ENCODE results near the gene SYNDIG1.

Gene SYNDIG1

DNA sequence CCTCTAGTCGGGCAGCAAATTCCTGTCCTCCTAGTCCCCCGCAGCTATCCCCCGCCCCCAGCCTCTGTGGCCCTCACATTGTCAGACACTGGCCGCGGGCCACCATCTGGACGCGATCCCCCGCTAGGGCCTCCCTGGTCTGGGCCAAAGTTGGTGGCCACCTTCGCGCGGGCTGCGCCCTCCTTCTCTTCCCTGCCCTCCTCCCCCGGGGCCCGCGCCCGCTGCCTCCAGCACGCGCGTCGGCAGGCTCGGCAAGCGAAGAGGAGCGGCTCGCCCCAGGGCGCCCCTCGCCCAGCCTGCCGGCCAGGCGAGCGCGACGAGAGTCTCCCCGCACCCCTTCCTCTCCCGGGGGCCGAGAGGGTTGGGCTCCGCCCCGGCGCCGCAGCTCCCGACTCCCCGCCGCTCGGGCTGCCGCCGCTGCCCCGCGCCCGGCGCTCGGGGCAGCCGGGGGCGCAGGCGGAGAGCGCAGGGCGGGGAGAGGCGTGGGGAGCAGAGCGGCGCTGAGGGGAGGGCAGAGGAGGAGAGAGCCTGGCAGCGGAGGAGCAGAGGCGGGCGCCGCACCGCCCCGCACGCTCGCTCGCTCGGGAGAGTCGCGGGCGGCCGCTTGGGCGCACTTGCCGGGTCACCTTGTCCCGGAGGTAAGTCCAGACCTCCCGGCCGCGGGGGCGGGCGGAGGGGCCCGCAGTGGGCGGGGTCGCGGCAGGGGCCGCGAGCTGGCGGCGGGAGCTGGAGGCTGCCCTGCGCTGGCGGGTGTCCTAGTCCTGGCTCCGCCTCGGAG lies at the start of gene SYNDIG1:
Gene SYNDIG1, plus strand, starts transcription at position 514 of the 778 bp plus-strand sequence. CDS start 73,469 bp downstream, outside the sequence.
- no peak for DNase-seq (ENCODE audit: low read depth in 2 of 2)

DNA sequence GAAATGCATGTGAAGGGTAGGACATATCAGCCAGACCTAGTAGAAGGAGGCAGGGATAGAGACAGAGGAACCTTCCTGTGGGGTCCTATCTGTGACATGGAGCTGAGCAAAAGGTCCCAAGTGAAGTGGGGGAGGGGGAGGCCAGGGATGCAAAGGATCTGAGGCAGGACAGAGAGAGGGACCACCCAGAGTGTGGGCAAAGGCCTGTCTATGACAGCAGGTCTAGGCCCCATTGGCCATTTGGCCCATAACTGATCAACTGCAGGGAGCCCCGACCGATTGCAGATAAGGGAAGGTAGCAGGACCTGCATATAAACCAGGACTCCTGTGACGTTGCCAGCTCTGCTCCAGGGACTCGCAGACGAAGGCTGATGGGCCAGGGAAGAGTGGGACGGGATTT lies 49.6 kb upstream of the SYNDIG1 start:
- no peak for DNase-seq (ENCODE audit: low read depth in 2 of 2)

DNA sequence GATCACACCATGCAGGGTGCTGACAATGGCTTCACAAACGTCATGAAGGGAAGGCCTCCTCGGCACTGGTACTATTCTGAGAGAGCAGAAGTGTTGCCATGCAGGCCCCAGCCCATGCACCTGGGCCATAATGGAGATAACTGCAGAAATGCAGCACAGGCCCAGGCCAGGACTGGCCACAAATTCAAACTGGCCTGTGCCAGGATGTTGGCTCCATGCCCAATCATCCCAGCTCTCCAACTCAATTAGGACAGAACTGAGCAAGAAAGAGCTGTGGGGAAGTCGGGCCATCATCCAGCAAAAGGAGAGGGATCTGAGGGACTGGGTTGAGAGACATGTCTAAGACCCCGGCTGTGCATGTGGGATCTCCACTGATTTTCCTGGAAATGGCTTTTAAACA lies 48.9 kb upstream of the SYNDIG1 start:
- no peak for DNase-seq (ENCODE audit: low read depth in 2 of 2)

DNA sequence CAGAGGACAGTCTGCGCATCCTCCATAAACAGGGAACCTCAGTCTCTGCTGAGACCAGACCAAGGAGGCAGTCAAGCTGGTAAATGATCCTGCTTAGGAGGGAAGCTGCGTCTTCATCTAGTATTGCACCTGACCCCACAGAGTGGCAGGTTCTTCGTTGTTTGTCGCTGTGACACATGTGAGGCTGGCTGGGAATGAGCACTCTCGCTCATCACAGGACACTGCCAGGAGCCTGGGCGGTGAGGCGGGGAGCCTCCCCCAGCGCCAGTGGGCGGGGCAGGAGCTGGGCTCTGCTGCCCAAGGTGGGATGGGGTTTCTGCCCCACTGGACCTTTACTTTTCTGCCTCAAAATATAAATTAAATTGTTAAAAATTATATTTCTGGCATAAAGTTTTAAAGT lies 48.4 kb upstream of the SYNDIG1 start:
- no peak for DNase-seq (ENCODE audit: low read depth in 2 of 2)

DNA sequence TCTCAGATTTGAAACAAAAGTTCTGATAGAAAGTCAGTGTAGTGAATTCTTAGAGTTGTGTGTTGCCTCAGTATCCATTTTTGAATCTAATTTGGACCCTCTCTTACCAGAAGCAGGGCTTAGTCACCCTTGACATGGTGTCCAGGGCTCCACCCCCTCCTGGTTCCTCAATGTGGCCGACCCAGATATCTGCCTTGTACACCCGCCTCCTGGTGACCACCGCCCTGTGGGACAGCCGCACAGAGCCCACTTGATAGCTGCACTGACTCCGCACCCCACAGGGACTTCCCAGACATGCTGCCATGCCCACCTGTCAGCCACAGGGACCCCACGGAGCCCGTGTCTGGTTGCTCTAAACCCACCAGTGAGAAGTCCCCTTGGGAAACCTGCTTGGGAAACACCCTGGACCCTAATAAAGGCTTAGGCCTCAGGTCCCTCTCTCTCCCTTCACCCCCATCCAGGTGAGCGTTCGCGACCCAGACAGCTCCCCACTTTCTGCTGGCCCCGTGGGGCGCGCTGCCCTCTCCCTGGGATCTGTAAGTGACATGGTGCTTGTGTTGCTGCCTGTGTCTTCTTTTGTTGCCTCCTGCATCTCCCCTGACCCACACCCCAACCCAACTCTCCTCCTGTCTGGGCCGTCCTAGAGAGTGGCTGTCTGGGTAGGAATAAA lies 47.2 kb upstream of the SYNDIG1 start:
- DNase-seq (ENCODE audit: low read depth in 2 of 2), result no peak

DNA sequence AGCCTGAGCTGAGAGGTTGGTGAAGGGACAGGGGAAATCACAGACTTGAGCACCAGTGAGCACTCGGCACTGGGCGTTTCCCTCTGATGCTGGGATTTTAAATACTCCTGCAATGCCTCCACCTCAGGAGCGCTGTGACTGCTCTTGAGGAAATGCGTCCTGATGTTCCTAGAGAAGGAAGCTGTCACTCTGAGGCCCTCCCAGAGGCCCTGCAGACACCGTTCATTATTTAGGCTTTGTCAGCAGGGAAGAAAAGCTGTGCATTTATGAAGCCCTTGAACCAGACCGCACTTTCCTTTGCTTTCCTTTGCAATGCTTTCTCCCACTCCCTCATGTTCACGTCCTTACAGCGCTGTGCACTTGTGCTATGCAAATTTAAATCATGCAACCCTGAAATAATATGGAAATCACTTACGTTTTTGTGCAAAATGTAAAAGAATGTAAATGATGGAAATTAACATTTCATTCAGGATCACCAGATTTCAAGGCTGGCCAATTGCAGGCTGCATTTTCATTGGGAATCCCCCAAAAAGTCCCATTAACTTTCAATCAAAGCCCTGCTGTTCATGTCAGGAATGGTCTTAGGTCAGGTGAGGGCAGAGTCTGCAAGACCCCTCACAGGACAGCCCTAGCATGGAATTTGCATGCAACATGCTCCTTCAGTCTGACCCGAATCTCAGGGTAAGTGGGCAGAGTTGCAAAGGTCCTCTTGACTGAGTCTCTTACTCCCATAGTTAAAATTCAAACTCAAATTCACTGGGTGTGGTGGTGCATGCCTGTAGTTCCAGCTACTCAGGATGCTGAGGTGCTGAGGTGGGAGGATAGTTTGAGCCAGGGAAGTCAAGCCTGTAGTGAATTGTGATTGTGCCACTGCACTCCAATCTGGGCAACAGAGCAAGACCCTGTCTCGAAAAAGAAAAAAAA lies 45.8 kb upstream of the SYNDIG1 start:
- no peak for DNase-seq (ENCODE audit: low read depth in 2 of 2)

DNA sequence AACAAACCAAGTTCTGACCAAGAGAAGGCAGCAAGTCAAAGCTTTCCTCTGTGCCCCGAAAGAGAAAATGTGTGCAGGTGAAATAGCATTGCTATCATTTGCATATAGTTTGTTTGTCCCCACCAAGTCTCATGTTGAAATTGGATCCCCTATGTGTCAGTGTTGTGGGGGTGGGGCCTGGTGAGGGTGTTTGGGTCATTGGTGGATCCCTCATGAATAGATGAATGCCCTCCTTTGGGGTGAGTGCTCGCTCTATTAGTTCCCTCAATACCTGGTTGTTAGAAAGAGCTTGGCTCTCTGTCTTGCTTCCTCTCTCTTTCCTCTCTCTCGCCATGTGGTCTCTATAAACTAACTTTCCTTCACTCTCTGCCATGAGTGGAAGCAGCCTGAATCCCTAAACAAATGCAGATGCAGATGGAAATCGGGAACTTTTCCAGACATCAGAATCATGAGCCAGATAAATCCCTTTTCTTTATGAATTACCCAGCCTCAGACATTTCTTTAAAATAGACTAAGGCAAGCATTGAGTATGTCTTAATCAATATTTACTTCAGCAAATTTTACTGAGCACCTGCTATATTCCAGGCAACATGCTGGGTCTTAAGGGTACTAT lies 43.8 kb upstream of the SYNDIG1 start:
- DNase-seq (ENCODE audit: low read depth in 2 of 2), result no peak

DNA sequence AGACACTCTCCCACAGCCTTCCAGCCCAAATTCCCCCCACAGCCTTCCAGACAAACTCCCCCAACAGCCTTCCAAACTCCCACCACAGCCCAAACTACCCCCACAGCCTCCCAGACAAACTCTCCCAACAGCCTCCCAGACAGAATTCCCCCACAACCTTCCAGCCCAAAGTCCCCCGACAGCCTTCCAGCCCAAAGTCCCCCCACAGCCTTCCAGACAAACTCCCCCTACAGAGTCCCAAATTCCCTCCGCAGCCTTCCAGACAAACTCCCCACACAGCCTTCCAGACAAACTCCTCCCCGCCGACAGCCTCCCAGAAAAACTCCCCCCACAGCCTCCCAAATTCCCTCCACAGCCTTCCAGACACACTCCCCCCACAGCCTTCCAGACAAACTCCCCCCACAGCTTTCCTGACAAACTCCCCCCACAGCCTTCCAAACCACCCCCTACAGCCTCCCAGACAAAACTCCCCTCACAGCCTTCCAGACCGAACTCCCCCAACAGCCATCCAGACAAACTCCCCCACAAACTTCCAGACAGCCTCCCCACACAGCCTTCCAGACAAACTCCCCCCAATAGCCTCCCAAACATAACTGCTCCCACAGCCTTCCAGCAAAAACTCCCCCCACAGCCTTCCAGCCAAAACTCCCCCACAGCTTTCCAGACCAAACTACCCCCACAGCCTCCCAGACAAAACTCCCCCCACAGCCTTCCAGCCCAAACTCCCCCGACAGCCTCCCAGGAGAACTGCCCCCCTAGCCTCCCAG lies 38.0 kb upstream of the SYNDIG1 start:
- no peak for DNase-seq (ENCODE audit: low read depth in 2 of 2)

DNA sequence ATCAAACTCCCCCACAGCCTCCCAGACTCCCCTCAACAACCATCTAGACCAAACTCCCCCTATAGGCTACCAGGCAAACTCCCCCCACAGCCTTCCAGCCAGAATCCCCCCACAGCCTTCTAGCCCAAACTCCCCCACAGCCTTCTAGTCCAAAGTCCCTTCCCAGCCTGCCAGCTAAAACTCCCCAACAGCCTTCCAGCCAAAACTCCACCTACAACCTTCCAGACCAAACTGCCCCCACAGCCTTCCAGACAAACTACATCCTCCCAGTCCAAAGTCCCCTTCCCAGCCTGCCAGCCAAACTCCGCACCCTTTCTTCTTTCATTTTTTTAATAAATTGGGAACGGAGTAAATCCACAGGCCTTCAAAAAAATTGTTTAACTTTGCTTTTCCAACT lies 37.4 kb upstream of the SYNDIG1 start:
- no peak for DNase-seq (ENCODE audit: low read depth in 2 of 2)

DNA sequence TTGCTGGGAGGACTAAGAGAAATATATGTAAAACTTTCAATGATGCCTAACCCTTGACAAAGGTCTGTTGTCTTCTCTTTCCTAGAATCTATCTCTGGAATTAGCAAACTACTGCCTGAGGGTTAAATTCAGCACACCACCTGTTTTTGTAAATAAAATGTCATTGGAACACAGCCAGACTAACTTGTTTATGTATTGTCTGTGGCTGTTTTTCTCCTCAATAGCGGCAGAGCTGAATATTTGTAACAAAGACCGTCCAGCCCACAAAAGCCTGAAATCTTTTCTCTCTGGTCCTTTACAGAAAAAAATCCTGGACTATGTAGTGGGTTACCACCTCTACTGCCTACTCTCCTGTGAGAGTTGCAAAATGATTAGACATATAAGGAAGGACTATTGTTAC lies 33.3 kb upstream of the SYNDIG1 start:
- DNase-seq (ENCODE audit: low read depth in 2 of 2), result no peak

DNA sequence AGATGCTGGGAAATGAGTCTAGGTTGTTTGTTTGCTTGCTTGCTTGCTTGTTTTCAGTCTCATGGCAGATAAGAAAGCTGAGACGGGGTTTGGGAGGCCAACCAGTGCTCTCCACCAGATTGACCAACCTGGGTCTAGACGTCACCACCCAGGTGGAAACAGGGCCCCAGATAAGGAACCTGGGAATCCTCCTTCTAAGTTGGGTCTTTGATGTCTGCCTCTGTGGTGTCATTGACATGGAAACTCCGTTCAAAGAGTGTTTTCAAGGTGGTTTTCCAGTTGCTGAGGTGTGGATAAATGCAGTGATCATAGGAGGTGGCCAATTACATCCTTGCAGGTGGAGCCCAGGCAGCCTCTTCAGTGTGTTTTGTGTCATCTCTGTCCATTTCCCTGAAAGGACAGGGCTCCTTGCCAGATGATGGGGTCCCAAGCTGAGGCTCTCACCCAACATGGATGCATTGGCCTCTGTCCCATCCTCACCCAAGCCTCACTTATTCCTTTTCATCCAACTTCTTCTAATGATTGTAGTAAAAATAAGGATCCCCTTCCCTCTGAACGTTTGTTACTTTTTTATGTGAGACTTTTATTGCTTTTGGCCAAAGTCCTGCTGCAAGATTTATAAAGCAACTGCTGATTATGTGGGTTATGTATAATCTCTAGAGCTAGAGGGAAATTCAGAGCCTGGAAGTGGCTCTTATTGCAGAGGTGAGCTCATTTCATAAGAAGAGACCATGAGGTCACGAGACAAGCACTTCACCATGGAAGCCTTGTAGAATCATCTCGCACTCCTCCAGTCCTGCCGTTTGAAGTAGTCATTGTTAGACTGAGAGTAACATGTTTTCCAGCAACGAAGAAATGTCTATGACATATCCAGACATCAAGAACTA lies 32.0 kb upstream of the SYNDIG1 start:
- no peak for DNase-seq (ENCODE audit: low read depth in 2 of 2)

DNA sequence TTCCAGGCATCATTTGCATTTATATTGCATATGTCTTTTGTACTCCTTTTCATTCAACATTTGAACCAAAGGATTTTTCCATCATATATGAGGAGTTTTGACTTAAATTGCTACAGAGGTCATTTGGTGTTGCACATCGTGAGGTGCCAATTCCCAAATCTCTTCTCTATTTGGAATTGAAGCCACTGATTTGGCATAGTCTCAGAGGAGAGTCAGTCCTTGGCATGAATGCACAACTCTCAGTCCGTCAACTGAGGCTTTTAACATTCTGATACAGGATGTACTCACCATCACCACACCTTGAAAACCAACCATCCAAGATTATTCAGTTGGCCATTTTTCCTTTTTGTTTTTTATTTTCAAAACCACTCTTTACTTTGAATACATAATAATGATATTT lies 31.1 kb upstream of the SYNDIG1 start:
- no peak for DNase-seq (ENCODE audit: low read depth in 2 of 2)

DNA sequence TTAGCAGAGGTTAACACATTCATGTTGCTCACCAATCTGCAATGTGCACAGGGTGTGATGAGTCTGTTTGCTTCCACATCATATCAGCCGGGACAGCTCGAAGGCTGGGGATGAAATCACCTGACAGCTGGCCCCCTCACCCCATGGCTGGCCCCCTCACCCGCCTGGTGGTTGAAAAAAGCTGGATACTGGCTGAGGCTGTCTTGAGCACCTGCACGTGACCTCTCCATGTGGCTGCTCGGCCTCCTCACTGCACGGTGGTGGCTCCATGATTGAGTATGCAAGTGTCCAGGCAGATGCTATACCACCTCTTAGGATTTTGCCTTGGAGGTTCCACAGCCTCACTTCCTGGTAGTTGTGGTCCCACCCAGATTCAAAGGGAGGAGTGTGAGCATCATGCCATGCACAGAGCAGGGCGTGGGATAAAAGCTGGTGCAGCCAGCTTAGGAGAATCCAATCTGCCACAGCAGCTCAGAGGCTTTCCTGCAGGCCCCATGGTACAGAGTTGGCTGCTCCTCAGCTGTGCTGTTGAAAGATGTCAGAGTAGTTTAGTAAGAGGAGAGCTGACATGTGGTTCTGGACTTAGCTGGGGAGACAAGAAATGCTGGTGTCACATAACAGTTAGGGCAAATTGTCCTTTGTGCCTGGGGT lies 29.6 kb upstream of the SYNDIG1 start:
- no peak for DNase-seq (ENCODE audit: low read depth in 2 of 2)

DNA sequence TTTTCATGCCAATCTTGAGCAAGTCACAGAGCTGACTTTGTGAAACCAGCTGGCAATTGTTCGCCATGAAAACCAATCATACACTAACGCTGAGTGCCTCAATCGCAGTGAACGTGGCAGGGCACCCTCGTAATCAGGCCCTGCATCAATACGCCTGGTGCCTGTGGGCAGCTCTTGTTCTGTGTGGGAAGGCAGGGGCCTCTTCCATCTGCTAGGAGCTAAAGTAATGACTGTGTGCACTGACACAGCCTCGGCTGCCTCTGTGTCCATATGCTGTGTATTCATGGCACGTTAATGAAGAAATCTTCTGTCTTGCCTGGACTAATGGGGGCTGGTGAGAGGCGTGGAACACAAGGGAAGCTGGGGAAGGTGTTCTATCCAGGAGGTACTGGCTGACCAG lies 27.8 kb upstream of the SYNDIG1 start:
- no peak for DNase-seq (ENCODE audit: low read depth in 2 of 2)

DNA sequence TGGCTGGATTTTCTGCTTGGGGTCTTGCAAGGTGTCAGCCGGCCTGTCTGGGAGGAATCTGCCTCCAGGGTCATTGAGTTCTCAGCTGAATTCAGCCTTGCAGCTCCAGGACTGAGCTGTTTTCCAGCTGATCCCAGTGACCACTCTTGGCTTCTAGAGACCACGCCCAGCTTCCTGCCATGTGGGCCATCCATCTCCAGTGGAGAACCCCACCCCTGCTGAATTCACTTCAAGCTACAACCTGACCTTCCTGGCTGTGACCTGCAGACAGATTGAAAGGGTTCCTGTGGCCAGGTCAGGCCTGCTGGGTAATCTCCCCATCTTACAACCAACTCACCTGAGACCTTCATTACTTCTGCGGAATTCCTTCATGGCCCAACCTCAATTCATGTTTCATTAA lies 26.5 kb upstream of the SYNDIG1 start:
- no peak for DNase-seq (ENCODE audit: low read depth in 2 of 2)

DNA sequence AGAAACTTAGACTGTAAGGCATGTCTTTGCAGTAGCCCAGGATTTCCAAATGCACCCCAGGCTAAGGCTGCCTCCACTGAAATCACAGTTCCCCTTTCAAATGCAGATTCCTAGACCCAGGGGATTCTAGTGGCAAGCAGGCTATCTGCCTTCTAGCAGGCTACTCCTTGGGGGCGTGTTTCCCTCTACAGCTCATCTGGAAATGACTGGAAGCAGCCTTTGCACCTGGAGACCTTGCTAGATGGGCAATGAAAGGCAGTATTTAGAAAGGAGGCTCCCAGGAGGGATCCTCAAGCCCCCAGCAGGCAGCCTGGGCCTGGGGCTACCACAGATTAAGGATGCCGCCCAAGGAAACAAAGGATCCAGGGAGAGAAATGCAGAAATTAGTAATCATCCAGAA lies 26.0 kb upstream of the SYNDIG1 start:
- DNase-seq (ENCODE audit: low read depth in 2 of 2), result no peak

DNA sequence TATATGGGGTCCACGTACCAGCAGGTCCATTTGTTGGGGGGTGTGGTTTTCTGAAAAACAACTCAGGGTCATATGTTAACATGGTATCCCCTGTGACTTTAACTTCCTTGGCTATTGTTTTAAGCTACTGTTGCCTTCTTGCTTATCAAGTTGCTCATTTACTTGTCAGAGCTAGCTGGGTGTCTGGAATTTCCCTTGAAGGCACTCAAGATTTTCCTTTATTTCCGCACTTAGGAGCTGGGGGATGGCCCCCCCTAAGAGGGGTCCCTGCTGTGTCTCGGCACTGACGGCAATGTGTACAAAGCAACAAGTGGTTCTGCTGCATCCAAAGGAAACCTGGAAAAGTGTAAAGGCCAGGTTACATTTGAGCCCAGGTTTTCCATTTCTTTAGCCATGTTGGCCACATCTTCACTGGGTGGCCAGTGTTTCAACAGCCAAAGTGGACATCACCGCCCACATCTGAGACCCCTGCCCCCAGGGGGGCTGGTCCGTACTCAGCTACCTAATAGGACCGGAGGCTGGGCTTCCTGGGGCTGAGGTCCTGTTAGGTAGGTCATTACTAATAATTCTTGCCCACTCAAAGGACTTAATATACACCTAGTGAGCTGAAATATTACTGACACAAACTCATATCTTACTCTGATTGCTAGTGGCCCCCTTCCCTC lies 24.8 kb upstream of the SYNDIG1 start:
- no peak for DNase-seq (ENCODE audit: low read depth in 2 of 2)

DNA sequence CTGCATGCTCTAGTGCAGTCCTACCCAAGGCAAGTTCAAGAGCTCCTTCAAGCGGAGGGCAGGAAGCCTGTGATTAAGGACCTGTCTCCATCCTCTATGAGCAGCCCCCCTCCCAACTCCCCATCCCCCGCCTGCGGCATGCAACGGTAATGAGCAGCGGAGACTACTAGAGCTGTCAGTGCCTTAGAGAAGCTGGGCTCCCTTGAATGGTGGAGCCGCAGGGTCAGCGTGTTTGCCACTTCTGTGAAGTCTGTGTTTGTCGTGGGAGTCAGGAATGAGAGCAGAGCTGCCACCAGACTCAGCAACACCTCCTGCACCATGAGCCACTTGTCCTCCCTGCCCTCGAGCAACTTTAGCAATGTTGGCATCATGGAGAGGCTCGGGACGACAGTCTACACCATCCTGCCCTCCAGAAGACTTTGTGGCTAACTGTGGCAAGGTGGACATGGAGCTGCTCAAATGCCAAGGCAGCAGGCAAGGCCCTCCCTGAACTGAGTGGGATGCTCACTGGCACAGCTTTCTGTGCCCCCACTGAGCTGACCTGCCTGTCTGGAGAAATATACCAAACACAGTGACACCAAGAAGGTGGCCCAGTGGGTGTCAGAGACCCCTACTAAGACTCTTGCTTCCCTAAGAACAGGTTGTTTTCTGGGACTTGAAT lies 23.8 kb upstream of the SYNDIG1 start:
- no peak for DNase-seq (ENCODE audit: low read depth in 2 of 2)

DNA sequence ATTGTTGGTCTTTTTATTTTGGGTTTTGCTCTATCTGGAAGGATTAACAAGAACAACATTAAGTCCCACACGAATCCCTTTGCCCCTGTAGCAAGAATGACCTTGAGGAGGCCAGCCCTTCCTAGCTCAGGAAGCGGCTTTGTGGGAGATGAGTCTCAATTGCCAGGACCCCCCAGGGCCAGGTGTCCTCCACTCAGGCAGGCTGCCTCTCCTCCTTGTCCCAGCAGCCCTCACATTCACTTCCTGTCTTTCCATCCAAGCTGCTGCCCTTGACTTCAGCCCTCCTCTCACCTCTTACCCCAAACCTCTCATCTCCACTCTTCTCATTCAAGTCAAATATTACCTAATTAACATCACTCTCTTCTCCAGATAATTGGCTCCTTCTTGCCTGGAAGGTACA lies 22.6 kb upstream of the SYNDIG1 start:
- no peak for DNase-seq (ENCODE audit: low read depth in 2 of 2)

Data from stimulated activated CD4-positive, alpha-beta T cell treated with anti-CD3 and anti-CD28 coated beads, Interleukin-4, amount 100 ng/mL, for 48 hours (primary cell).